ENCODE measurements around the gene TRAF1. TPM values are rescaled to one million over a fixed set of nuclear protein-coding genes. Genes with fewer than 3 reads are reported as not detected.

Gene TRAF1
- total RNA-seq, 1 experiment from 2014 or later = 1.7 TPM

DNA sequence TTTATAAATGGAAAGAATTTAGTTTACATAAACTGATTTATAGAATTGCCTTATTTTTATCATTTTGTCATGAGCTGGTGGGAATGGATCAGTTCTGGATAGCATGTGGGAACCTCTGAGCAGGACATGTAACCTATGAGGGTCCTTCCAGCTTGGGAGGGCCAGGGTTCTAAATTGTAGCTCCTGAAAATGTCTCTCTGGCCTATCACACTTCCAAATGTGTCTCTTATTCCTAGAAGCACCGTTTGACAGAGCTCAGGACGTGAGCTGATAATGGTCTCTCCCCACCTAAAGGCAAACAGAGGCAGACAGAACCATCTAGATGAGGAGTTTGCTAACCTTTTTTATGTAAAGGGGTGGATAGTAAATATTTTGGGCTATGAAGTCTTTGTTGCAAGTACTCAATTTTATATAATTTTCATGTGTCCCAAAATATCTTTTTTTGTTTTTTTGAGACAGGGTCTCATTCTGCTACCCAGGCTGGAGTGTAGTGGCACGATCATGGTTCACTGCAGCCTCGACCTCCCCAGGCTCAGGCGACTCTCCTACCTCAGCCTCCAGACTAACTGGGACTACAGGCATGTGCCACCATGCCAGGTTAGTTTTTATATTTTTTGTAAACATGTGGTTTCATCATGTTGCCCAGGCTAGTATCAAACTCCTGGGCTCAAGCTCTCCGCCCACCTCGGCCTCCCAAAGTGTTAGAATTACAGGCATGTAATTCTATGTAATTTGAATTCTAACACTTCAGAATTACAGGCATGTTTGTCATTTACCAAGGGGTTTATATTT is 4.0 kb downstream of the TRAF1 start (continued):
- TF ChIP-seq, protein P1, sequence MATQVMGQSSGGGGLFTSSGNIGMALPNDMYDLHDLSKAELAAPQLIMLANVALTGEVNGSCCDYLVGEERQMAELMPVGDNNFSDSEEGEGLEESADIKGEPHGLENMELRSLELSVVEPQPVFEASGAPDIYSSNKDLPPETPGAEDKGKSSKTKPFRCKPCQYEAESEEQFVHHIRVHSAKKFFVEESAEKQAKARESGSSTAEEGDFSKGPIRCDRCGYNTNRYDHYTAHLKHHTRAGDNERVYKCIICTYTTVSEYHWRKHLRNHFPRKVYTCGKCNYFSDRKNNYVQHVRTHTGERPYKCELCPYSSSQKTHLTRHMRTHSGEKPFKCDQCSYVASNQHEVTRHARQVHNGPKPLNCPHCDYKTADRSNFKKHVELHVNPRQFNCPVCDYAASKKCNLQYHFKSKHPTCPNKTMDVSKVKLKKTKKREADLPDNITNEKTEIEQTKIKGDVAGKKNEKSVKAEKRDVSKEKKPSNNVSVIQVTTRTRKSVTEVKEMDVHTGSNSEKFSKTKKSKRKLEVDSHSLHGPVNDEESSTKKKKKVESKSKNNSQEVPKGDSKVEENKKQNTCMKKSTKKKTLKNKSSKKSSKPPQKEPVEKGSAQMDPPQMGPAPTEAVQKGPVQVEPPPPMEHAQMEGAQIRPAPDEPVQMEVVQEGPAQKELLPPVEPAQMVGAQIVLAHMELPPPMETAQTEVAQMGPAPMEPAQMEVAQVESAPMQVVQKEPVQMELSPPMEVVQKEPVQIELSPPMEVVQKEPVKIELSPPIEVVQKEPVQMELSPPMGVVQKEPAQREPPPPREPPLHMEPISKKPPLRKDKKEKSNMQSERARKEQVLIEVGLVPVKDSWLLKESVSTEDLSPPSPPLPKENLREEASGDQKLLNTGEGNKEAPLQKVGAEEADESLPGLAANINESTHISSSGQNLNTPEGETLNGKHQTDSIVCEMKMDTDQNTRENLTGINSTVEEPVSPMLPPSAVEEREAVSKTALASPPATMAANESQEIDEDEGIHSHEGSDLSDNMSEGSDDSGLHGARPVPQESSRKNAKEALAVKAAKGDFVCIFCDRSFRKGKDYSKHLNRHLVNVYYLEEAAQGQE (IDR thresholded peaks at IDR 0.05; ENCODE audit: low read depth) = no peak
- no peak for TF ChIP-seq SRF (IDR thresholded peaks at IDR 0.05; ENCODE audit: low read depth)
- no peak for TF ChIP-seq CBX3 (IDR thresholded peaks at IDR 0.05; ENCODE audit: low read depth)

GRCh38 chr9:120921661-120922181 is 4.9 kb downstream of the TRAF1 start:
- H3K4me1 ChIP-seq (ENCODE audit: control insufficient read depth in 1 of 2, insufficient read depth in 2 of 2, low read length in 2 of 2) = no peaks in the 10 kb centered on the region; a peak in 1 of 4 replicates
- H3K27ac ChIP-seq (ENCODE audit: low read depth, low read length) = no peak overlapping the region
- H3K4me2 ChIP-seq (ENCODE audit: low read length) = no peak overlapping the region
- H3K9me2 ChIP-seq (ENCODE audit: insufficient read depth) = no peaks in the 10 kb centered on the region
- no peak overlapping the region for H2AFZ ChIP-seq (ENCODE audit: low read depth, low read length, poor library complexity, severe bottlenecking)
- no peak overlapping the region for H3K9ac ChIP-seq (ENCODE audit: low read length)
- CTCF ChIA-PET = no interaction called here
- POLR2A ChIA-PET = no interaction called here
- RAD21 ChIA-PET (ENCODE audit: low non-redundant PET in 1 of 2, low total read pairs in 2 of 2, uncharacterized antibody in 2 of 2, unreplicated experiment in 2 of 2) = no interaction called here
- no TSS peak for BruUV-seq (replicated peaks)
- no peaks in the 10 kb centered on the region for H3K27me3 ChIP-seq (ENCODE audit: insufficient read depth, low read length)
- H3K9me3 ChIP-seq (ENCODE audit: control insufficient read depth in 1 of 2, insufficient read depth in 1 of 2, low read depth in 1 of 2, low read length in 2 of 2) = no peaks in the 10 kb centered on the region
- ATAC-seq (no peak), DNase-seq (ENCODE audit: low read depth, low spot score) (no peak)
- H4K20me1 ChIP-seq (ENCODE audit: insufficient read depth) = no peaks in the 10 kb centered on the region
- no peaks in the 10 kb centered on the region for H3K36me3 ChIP-seq (ENCODE audit: control insufficient read depth in 1 of 2, insufficient read depth in 2 of 2, low read length in 2 of 2)
- intact Hi-C loops (cut with micrococcal nuclease) = no loop called here
- no peaks in the 10 kb centered on the region for H3K79me2 ChIP-seq (ENCODE audit: insufficient read depth, low read length)
- H3K4me3 ChIP-seq (replicated peaks in 1 of 2; ENCODE audit: low read depth in 1 of 2, low read length in 2 of 2) = no peak overlapping the region
- TF ChIP-seq RAD21 (IDR thresholded peaks at IDR 0.05; ENCODE audit: low read depth) = no peak
- TF ChIP-seq JUND (IDR thresholded peaks at IDR 0.05) = no peak
- no peak for TF ChIP-seq TCF7L2 (IDR thresholded peaks at IDR 0.05; ENCODE audit: borderline replicate concordance, extremely low read depth, insufficient read depth, insufficient read length)
- TF ChIP-seq, protein P2, sequence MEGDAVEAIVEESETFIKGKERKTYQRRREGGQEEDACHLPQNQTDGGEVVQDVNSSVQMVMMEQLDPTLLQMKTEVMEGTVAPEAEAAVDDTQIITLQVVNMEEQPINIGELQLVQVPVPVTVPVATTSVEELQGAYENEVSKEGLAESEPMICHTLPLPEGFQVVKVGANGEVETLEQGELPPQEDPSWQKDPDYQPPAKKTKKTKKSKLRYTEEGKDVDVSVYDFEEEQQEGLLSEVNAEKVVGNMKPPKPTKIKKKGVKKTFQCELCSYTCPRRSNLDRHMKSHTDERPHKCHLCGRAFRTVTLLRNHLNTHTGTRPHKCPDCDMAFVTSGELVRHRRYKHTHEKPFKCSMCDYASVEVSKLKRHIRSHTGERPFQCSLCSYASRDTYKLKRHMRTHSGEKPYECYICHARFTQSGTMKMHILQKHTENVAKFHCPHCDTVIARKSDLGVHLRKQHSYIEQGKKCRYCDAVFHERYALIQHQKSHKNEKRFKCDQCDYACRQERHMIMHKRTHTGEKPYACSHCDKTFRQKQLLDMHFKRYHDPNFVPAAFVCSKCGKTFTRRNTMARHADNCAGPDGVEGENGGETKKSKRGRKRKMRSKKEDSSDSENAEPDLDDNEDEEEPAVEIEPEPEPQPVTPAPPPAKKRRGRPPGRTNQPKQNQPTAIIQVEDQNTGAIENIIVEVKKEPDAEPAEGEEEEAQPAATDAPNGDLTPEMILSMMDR (IDR thresholded peaks at IDR 0.05 in 2 of 3, conservative IDR thresholded peaks at IDR 0.05 in 1 of 3; ENCODE audit: borderline replicate concordance in 1 of 3, insufficient read depth in 1 of 3, low read depth in 2 of 3, low read length in 2 of 3) = no peak
- TF ChIP-seq ZBTB33 (IDR thresholded peaks at IDR 0.05; ENCODE audit: extremely low read depth, insufficient replicate concordance, low read length) = no peak
- no peak for TF ChIP-seq SRF (IDR thresholded peaks at IDR 0.05; ENCODE audit: low read depth)
- no peak for TF ChIP-seq EZH2 (IDR thresholded peaks at IDR 0.05)
- TF ChIP-seq, protein P1 (IDR thresholded peaks at IDR 0.05; ENCODE audit: low read depth) = no peak
- no peak for TF ChIP-seq MAX (IDR thresholded peaks at IDR 0.05)
